Smooth muscle cell of the pulmonary artery (primary cell): Measurements from ENCODE around the gene ZNF667. TPM values are rescaled to one million over a fixed set of nuclear protein-coding genes. Genes with fewer than 3 reads are reported as not detected.

Source experiments
- total RNA-seq: library from RNA; depleted of rRNA; stranded (reverse); fragments of >200 nt; gene quantifications from 2 replicates; pipeline ENCODE4 v1.2.3, GENCODE V29; 2014

Gene ZNF667
- 7.8 and 12.9 TPM in 2 replicates for total RNA-seq

GRCh38 chr19:56476651-56477428 lies at the start of gene ZNF667:
Gene ZNF667 (minus strand): TSS chr19:56477345. CDS start chr19:56462370, 14,975 bp downstream.

GRCh38 chr19:56507446-56508289 lies 30.5 kb upstream of the ZNF667 start, which contains the start of gene ZNF471:
Gene ZNF471 (plus strand): TSS chr19:56507855. CDS start chr19:56511572, 3,717 bp downstream.

GRCh38 chr19:56403764-56404704 lies 73.1 kb downstream of the ZNF667 start, which contains the start of gene ZNF583:
Gene ZNF583 (plus strand): TSS chr19:56404332. CDS start chr19:56407115, 2,783 bp downstream.

GRCh38 chr19:56393119-56394012 lies 83.8 kb downstream of the ZNF667 start, which contains the start of gene ZNF582:
Gene ZNF582 (minus strand): TSS chr19:56393534. CDS start chr19:56391752, 1,782 bp downstream.

Other genes starting within 250 kb of the ZNF667 start
- gene EDDM13, start 204.6 kb downstream of the ZNF667 start, total RNA-seq, result not detected in 2 replicates
- 5.2 and 8.9 TPM in 2 replicates for gene ZSCAN5A, start 162.5 kb downstream of the ZNF667 start, total RNA-seq
- gene ZNF582, start 83.8 kb downstream of the ZNF667 start, total RNA-seq, result 3.1 TPM in 2 replicates
- gene ZNF583, start 73.0 kb downstream of the ZNF667 start, total RNA-seq, result 3.9 and 4.7 TPM in 2 replicates
- 6.7 and 7.1 TPM in 2 replicates for gene ZNF471, start 30.5 kb upstream of the ZNF667 start, total RNA-seq
- gene ZFP28, start 61.6 kb upstream of the ZNF667 start, total RNA-seq, result 9.2 and 10.2 TPM in 2 replicates
- 8.5 and 9.5 TPM in 2 replicates for gene ZNF470, start 90.1 kb upstream of the ZNF667 start, total RNA-seq
- gene ZNF71, start 118.0 kb upstream of the ZNF667 start, total RNA-seq, result 8.1 and 10.9 TPM in 2 replicates
- 0.13 TPM in 1 of 2 replicates, not detected in the other for gene SMIM17, start 165.8 kb upstream of the ZNF667 start, total RNA-seq
- 0.65 and 1.3 TPM in 2 replicates for gene ZNF835, start 194.4 kb upstream of the ZNF667 start, total RNA-seq